Osteoblast (primary cell): Measurements from ENCODE around the gene PARP12. TPM values are rescaled to one million over a fixed set of nuclear protein-coding genes. Genes with fewer than 3 reads are reported as not detected.

ENCODE experiments used
- DNase-seq: peaks from one replicate; pipeline ENCODE4 v3.0.0; 2011; ENCODE audit warnings: low spot score, mixed read lengths; ENCODE audit not compliant: insufficient read length; ENCODE audit errors: missing footprints
- H2AFZ ChIP-seq: 2 replicates; pipeline ENCODE4 v1.6.0; 2011; ENCODE audit warnings: mild to moderate bottlenecking, low read length
- H3K27ac ChIP-seq: 2 replicates; pipeline ENCODE4 v1.5.1; 2011; ENCODE audit warnings: mild to moderate bottlenecking, low read depth, low read length, moderate library complexity
- H3K27me3 ChIP-seq: 2 replicates; pipeline ENCODE4 v1.6.0; 2012; ENCODE audit warnings: mild to moderate bottlenecking, control low read depth, inconsistent platforms, low read length, moderate library complexity; ENCODE audit not compliant: insufficient read depth
- H3K36me3 ChIP-seq: 2 replicates; pipeline ENCODE4 v1.5.1; 2011; ENCODE audit warnings: mild to moderate bottlenecking, low read length, control low read depth, moderate library complexity; ENCODE audit not compliant: insufficient read depth
- H3K4me1 ChIP-seq: 2 replicates; pipeline ENCODE4 v1.5.1; 2011; ENCODE audit warnings: mild to moderate bottlenecking, low read length, control low read depth, moderate library complexity; ENCODE audit not compliant: insufficient read depth
- H3K4me2 ChIP-seq: 2 replicates; pipeline ENCODE4 v1.6.0; 2011; ENCODE audit warnings: mild to moderate bottlenecking, low read length; ENCODE audit not compliant: insufficient read depth
- H3K4me3 ChIP-seq: fragments of 200-600 bp; sonication (generic); 3 replicates; pipeline ENCODE4 v1.5.1; 2012; ENCODE audit warnings: mild to moderate bottlenecking, low read length, inconsistent platforms; ENCODE audit not compliant: insufficient read depth
- H3K79me2 ChIP-seq: 2 replicates; pipeline ENCODE4 v1.6.0; 2012; ENCODE audit warnings: mild to moderate bottlenecking, low read length, control low read depth, inconsistent platforms; ENCODE audit not compliant: insufficient read depth
- H3K9me3 ChIP-seq: 2 replicates; pipeline ENCODE4 v1.5.1; 2011; ENCODE audit warnings: low read depth, low read length, control low read depth
- H4K20me1 ChIP-seq: 2 replicates; pipeline ENCODE4 v1.6.0; 2012; ENCODE audit warnings: mild to moderate bottlenecking, low read length, control low read depth; ENCODE audit not compliant: insufficient read depth
- total RNA-seq: library from RNA; depleted of rRNA; stranded (reverse); fragments of >200 nt; gene quantifications from 2 replicates; pipeline ENCODE4 v1.2.3, GENCODE V29; 2012
- TF ChIP-seq, protein P1 (sequence below): IDR thresholded peaks from 2 replicates; pipeline ENCODE4 v1.5.1; 2011; ENCODE audit warnings: mild to moderate bottlenecking, low read depth, low read length, moderate library complexity; ENCODE audit errors: extremely low read depth

Gene PARP12
- total RNA-seq, 1 donor = 26.4 TPM

GRCh38 chr7:140036224-140036962 lies 26.4 kb downstream of the PARP12 start:
- H3K79me2 ChIP-seq = peaks cover 2% of the 10 kb centered on the region
- H3K4me2 ChIP-seq = no peak overlapping the region
- H3K36me3 ChIP-seq = peaks cover 19% of the 10 kb centered on the region
- peaks cover 73% of the 10 kb centered on the region for H3K4me1 ChIP-seq
- no peaks in the 10 kb centered on the region for H4K20me1 ChIP-seq
- H3K4me3 ChIP-seq = no peak overlapping the region
- no peaks in the 10 kb centered on the region for H3K27me3 ChIP-seq
- peak overlapping the region; percentile 45 for H3K27ac ChIP-seq
- TF ChIP-seq, protein P1, sequence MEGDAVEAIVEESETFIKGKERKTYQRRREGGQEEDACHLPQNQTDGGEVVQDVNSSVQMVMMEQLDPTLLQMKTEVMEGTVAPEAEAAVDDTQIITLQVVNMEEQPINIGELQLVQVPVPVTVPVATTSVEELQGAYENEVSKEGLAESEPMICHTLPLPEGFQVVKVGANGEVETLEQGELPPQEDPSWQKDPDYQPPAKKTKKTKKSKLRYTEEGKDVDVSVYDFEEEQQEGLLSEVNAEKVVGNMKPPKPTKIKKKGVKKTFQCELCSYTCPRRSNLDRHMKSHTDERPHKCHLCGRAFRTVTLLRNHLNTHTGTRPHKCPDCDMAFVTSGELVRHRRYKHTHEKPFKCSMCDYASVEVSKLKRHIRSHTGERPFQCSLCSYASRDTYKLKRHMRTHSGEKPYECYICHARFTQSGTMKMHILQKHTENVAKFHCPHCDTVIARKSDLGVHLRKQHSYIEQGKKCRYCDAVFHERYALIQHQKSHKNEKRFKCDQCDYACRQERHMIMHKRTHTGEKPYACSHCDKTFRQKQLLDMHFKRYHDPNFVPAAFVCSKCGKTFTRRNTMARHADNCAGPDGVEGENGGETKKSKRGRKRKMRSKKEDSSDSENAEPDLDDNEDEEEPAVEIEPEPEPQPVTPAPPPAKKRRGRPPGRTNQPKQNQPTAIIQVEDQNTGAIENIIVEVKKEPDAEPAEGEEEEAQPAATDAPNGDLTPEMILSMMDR = no peak
- H3K9me3 ChIP-seq = no peaks in the 10 kb centered on the region
- no peak for DNase-seq
- H2AFZ ChIP-seq = no peak overlapping the region

DNA sequence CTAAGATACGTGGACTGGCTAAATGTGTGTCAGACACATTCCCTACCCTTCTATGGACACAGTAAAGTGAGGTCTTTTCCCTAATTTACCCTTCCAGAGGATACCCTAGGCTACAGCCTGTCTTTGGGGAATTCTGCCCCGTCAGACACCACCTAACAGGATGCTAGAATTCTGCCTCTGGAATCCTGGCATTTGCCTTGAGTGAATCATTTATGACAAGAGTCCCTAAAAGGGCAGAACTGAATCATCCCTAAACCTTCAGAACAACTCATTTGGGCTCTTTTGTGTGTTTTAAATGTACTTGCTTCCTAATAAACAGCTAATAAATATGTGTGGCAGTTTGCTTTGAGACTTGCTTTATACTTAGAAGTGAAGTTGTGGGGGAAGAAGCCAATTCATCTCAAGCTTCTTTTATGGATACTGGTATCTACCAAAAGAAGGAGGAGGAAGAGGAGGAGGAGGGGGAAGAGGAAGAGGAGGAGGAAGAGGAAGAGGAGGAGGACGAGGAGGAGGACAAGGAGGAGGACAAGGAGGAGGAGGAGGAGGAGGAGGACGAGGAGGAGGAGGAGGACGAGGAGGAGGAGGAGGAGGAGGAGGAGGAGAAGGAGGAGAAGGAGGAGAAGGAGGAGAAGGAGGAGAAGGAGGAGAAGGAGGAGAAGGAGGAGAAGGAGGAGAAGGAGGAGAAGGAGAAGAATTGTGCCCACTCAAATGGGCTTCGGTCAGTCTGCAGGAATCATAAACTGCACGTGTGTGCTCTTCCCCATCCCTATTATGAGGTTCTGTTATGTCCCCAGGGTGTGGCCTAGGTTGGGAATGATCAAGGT lies 27.1 kb downstream of the PARP12 start:
- H4K20me1 ChIP-seq = no peaks in the 10 kb centered on the region
- TF ChIP-seq, protein P1 = no peak
- peaks cover 69% of the 10 kb centered on the region for H3K4me1 ChIP-seq
- no peaks in the 10 kb centered on the region for H3K9me3 ChIP-seq
- H3K27ac ChIP-seq = peak overlapping the region; percentile 93
- no peak for DNase-seq
- peak overlapping the region; percentile 14 for H3K4me2 ChIP-seq
- peaks cover 2% of the 10 kb centered on the region for H3K79me2 ChIP-seq
- no peaks in the 10 kb centered on the region for H3K27me3 ChIP-seq
- no peak overlapping the region for H3K4me3 ChIP-seq
- peaks cover 16% of the 10 kb centered on the region for H3K36me3 ChIP-seq
- no peak overlapping the region for H2AFZ ChIP-seq

GRCh38 chr7:140034421-140034820 lies 28.3 kb downstream of the PARP12 start:
- peaks cover 2% of the 10 kb centered on the region for H3K79me2 ChIP-seq
- peak overlapping the region; percentile 93 for H3K27ac ChIP-seq
- no peaks in the 10 kb centered on the region for H3K27me3 ChIP-seq
- no peak overlapping the region for H2AFZ ChIP-seq
- DNase-seq = no peak
- TF ChIP-seq, protein P1 = no peak
- no peaks in the 10 kb centered on the region for H3K9me3 ChIP-seq
- peaks cover 65% of the 10 kb centered on the region for H3K4me1 ChIP-seq
- H4K20me1 ChIP-seq = no peaks in the 10 kb centered on the region
- no peak overlapping the region for H3K4me3 ChIP-seq
- H3K4me2 ChIP-seq = peak overlapping the region; percentile 46
- H3K36me3 ChIP-seq = peaks cover 11% of the 10 kb centered on the region
